GM18858 (cell line): ENCODE data around the gene PCDHGB7.
A peak's percentile ranks its signal among the peaks of the same experiment; 100 is the strongest.
"Not testable (repeated sequence)": the region's sequence is repeated elsewhere in the genome, so short reads cannot be mapped to it uniquely, and the experiment has no call there.

Experiments used
- ATAC-seq: cut with Tn5 transposase; IDR thresholded peaks from one replicate; pipeline ENCODE4 v1.9.1; 2021; ENCODE audit not compliant: unreplicated experiment

Gene PCDHGB7

DNA sequence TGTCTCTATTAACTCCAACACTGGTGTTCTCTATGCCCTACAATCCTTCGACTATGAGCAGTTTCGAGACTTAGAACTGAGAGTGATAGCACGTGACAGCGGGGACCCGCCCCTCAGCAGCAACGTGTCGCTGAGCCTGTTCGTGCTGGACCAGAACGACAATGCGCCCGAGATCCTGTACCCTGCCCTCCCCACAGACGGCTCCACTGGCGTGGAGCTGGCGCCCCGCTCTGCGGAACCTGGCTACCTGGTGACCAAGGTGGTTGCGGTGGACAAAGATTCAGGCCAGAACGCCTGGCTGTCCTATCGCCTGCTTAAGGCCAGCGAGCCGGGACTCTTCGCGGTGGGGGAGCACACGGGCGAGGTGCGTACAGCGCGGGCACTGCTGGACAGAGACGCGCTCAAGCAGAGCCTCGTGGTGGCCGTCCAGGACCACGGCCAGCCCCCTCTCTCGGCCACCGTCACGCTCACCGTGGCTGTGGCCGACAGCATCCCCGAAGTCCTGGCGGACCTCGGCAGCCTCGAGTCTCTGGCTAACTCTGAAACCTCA, 5.3 kb downstream of the PCDHGB7 start:
- ATAC-seq, result no peak

- no peak for ATAC-seq
Measured at GRCh38 chr5:141427783-141428426, 10.4 kb downstream of the PCDHGB7 start.

DNA sequence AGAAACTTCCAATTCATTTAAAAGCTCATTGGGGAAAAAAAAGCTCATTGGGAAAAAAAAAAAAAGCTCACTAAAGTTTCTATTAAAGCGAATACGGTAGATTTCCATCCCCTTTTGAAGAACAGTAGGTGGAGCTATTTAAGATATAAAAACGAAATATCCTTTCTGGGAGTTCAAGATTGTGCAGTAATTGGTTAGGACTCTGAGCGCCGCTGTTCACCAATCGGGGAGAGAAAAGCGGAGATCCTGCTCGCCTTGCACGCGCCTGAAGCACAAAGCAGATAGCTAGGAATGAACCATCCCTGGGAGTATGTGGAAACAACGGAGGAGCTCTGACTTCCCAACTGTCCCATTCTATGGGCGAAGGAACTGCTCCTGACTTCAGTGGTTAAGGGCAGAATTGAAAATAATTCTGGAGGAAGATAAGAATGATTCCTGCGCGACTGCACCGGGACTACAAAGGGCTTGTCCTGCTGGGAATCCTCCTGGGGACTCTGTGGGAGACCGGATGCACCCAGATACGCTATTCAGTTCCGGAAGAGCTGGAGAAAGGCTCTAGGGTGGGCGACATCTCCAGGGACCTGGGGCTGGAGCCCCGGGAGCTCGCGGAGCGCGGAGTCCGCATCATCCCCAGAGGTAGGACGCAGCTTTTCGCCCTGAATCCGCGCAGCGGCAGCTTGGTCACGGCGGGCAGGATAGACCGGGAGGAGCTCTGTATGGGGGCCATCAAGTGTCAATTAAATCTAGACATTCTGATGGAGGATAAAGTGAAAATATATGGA, 13.0 kb downstream of the PCDHGB7 start, which contains the start of gene PCDHGA12:
TSS of gene PCDHGA12 (plus strand) at position 176 of the 782 bp plus-strand sequence. CDS start at position 429, 253 bp downstream.
- peak; percentile 72 for ATAC-seq

- no peak for ATAC-seq
Measured at GRCh38 chr5:141431286-141431685, 13.8 kb downstream of the PCDHGB7 start.

DNA sequence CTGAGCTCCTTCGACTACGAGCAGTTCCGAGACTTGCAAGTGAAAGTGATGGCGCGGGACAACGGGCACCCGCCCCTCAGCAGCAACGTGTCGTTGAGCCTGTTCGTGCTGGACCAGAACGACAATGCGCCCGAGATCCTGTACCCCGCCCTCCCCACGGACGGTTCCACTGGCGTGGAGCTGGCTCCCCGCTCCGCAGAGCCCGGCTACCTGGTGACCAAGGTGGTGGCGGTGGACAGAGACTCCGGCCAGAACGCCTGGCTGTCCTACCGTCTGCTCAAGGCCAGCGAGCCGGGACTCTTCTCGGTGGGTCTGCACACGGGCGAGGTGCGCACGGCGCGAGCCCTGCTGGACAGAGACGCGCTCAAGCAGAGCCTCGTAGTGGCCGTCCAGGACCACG, 14.8 kb downstream of the PCDHGB7 start:
- not testable (repeated sequence) for ATAC-seq

DNA sequence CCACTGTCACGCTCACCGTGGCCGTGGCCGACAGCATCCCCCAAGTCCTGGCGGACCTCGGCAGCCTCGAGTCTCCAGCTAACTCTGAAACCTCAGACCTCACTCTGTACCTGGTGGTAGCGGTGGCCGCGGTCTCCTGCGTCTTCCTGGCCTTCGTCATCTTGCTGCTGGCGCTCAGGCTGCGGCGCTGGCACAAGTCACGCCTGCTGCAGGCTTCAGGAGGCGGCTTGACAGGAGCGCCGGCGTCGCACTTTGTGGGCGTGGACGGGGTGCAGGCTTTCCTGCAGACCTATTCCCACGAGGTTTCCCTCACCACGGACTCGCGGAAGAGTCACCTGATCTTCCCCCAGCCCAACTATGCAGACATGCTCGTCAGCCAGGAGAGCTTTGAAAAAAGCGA, 15.2 kb downstream of the PCDHGB7 start:
- ATAC-seq, result not testable (repeated sequence)

- ATAC-seq, result no peak
Measured at GRCh38 chr5:141434006-141434405, 16.5 kb downstream of the PCDHGB7 start.

GRCh38 chr5:141437221-141437620, 19.7 kb downstream of the PCDHGB7 start:
- ATAC-seq, result no peak

- ATAC-seq, result no peak
Measured at GRCh38 chr5:141439411-141440141, 22.1 kb downstream of the PCDHGB7 start.

DNA sequence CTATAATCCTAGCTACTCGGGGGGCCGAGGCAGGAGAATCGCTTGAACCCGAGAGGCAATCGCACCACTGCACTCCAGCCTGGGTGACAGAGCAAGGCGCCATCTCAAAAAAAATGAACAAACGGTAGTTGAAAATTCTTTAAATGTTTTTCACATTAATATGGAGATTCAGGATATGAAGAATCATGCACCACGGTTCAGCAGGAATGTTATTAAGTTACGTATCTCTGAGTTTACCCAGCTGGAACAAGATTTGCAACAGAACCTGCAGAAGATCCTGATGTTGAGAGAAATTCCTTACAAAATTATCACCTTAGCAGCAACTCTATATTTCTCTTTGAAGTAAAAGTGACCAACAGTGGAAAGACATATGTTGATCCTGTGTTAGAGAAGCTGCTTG, 22.9 kb downstream of the PCDHGB7 start:
- no peak for ATAC-seq

GRCh38 chr5:141441571-141442170, 24.2 kb downstream of the PCDHGB7 start:
- no peak for ATAC-seq

- no peak for ATAC-seq
Measured at GRCh38 chr5:141465351-141465750, 47.9 kb downstream of the PCDHGB7 start.
